HG03025 (cell line): Measurements from ENCODE around the gene KLHL6.
A peak's percentile ranks its signal among the peaks of the same experiment; 100 is the strongest.
"Not testable (repeated sequence)": the region's sequence is repeated elsewhere in the genome, so short reads cannot be mapped to it uniquely, and the experiment has no call there.

ENCODE experiments used
- ATAC-seq: cut with Tn5 transposase; IDR thresholded peaks from one replicate; pipeline ENCODE4 v1.9.1; 2021; ENCODE audit warnings: mild to moderate bottlenecking, moderate library complexity; ENCODE audit not compliant: unreplicated experiment, low FRiP score

The KLHL6 gene

DNA sequence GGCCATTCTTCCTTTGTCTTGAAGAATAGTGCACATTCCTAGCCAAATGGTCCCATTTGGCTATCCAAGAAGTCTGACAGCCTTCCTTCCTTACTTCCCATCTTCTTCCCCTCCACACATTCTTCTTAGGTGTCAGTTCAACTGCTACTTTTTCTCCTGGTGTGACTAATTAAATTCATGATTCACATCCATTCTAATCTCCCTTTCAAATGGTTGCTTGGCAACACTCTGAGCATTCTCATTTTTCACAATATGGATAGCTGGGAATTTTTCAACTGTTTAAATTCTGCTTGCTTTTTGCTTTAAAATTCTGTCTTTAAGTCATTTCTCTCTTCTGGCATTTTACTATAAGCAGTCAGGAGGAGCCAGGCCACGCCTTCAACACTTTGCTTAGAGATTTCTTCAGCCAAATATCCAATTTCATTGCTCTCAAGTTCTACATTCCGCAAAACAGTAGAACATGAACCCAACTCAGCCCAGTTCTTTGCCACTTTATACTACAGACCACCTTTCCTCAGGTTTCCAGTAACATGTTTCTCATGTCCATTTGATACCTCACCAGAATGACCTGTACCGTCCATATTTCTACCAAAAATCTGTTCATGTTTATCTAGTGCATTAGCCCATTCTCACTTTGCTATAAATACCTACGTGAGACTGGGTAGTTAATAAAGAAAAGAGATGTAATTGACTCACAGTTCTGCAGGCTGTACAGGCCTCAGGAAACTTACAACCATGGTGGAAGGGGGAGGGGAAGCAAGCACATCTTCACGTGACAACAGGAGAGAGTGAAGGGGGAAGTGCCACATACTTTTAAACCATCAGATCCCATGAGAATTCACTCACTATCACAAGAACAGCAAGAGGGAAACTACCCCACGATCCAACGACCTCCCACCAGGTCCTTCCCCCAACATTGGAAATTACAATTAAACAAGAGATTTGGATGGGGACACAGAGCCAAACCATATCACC lies 95.1 kb downstream of the KLHL6 start:
- no peak for ATAC-seq

DNA sequence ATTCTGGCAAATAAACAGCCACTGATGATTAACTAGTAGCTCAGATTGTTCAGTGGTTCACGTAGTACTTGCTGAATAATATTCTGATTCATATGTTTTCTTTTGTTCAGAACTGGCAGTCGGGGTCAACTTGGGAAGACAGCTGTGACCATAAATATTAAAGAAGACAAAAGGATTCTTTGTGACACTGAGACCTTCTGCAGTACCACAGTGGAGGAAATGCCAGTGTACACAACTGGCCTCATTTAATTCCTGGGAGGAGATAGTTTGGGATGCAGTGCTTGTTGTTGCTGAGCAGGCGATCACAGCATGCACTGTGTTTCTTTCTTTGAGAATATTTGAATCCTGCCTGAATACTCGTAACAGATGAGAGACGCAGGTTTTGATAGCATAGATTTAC lies 100.4 kb downstream of the KLHL6 start:
- no peak for ATAC-seq

DNA sequence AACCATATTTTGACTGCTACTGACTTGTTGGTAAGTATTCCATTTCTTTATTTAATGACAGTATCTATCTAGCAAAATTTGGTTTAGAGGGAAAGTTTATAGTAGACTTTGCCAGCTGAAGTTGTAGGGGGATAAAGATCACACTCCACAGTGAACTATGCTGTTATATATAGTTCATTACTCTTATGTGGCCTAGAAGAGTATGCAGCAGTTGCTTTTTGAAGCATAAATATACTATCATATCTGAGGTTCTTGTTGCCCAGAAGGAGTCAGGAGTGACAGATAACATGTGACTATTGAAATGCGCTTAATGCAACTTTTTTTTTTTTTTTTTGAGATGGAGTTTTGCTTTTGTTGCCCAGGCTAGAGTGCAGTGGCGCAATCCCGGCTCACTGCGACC lies 101.4 kb downstream of the KLHL6 start:
- ATAC-seq: no peak

DNA sequence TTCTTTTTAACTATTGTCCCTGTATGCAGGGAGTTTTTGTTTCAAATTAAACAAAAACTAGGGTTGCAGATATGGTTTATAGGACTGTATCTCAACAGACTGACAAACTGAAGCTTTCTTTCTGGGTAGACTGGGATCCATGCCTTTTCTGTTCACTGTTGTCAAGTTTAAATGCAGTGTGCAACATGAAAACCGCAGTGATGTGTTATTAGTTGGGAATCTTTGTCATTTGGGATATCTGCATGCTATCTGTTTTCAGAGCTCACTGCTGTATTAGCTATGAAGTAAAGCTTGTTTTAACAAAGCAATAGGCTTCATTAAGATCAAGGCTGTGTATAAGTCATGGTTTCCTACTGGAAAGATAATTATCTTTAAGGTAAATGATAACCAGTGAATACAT lies 105.7 kb downstream of the KLHL6 start:
- no peak for ATAC-seq

DNA sequence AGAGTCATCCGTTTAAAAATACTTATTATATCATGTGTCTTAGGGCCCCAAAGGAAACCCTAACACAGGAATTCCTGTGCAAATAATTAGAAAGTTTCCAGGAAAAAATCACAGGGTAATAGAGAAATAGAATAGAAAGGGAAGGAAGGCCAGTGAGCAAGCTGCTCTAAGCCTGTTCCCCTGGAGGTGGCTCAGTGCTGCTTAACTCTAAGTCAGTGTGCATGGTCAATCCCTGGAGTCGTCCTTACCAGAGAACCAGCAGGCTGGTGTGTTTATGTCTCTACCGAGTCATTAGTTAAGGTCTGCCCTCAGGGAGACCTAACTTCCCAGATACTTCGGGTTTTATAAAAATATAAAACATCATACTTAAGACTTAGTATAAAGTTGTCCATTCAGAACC lies 106.1 kb downstream of the KLHL6 start:
- ATAC-seq: no peak

DNA sequence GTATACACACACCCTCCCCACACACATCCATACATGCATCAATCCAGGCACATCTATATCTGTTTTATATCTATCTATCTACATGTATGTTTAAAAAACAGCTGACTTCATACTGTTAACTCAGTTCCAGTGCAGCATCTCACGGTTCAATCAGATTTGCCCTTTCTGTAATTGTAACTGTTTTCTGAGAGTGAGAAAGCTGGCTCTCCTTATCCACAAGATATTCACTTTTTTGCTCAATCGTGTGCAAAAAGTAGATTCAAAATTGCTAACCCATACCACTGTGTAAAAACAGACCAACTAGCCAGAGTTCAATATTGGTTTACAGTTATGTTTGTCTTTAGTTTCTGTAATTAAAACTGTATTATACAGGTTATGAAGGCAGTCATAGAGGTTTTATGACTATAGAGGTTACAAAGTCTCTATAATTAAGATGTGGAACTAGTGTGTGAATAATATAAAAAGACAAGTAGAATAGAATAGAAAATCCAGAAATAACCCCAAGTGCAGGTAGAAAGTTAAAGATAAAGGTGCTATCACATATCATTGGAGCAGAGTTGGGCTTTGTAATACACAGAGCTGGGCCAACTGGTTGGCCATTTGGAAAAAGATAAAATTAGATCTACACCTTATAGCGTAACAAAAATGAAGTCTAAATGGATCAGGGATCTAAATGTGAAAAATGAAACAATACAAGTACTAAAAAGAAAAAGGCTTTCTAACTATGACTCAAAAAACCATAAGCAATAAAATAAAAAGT lies 107.0 kb downstream of the KLHL6 start:
- no peak for ATAC-seq

DNA sequence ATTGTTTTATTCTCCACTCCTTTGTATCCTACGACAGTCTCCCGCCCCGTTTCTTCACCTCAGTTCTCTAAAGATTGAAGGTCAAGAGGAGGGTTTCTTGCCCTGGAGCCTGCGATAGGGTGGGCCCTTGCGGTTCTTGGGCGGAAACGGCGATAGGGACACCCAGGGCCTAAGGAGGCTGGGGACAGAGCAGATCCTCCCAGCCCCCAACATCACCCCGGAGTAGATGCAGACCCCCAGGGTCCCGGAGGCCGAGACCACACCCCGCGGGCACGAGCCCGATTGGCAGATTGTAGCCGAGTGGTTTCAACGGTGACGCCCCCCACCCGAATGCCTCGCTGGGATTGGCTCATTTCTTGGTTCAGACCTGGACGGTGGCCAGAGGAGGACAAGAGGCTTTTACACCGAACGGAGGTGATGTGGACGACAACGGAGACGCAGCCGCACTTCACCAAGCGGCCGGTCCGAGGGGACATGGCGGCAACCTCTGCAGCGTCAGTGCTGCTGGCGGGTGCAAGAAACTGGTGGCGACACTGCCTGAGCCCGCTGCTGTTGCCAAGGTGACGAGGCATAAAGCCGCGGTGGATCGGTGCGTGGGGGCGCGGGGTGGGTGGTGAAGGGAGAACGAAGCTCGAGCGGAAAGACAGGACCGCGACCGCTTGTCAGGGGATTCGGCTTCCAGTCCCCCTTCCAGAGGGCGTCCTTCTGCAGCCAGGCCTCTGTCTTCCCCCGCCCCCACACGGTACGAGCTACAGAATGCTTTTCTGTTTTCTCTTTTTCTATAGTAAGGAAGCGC lies 108.1 kb downstream of the KLHL6 start:
- peak; percentile 87 for ATAC-seq

DNA sequence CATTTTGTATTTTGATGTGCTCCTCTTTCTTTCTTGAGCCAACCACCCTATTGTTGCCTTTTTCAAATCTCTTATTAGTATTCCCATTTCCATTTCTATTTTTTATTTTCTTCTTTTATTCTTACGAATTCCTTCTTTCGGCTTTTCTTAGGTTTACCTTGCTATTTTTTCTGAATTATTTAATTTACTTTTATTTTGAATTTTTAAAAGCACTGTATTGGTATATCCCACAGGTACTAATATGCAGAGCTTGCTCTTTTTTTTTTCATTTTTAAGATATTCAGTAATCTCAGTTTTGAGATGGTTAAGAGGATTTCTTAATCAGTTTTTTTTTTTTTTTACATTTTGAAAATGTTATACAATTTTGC lies 108.7 kb downstream of the KLHL6 start:
- ATAC-seq: no peak

DNA sequence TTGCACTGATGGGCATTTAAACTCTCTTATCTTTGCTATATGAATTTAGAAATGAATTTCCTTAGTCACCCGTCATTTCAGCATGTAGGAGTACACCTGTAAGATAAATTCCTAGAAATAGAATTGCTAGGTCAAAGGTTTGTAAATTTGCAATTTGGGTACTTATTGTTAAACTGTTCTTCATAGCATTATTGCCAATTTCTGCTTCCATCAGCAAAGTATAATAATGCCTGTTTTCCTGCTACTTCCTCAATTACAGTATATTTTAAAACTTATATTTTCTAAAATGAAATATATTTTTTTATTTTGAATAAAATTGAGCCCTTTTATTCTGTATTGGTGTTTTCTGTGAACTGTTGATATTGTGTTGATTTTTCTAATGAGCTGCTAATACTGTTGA lies 110.8 kb downstream of the KLHL6 start:
- no peak for ATAC-seq

DNA sequence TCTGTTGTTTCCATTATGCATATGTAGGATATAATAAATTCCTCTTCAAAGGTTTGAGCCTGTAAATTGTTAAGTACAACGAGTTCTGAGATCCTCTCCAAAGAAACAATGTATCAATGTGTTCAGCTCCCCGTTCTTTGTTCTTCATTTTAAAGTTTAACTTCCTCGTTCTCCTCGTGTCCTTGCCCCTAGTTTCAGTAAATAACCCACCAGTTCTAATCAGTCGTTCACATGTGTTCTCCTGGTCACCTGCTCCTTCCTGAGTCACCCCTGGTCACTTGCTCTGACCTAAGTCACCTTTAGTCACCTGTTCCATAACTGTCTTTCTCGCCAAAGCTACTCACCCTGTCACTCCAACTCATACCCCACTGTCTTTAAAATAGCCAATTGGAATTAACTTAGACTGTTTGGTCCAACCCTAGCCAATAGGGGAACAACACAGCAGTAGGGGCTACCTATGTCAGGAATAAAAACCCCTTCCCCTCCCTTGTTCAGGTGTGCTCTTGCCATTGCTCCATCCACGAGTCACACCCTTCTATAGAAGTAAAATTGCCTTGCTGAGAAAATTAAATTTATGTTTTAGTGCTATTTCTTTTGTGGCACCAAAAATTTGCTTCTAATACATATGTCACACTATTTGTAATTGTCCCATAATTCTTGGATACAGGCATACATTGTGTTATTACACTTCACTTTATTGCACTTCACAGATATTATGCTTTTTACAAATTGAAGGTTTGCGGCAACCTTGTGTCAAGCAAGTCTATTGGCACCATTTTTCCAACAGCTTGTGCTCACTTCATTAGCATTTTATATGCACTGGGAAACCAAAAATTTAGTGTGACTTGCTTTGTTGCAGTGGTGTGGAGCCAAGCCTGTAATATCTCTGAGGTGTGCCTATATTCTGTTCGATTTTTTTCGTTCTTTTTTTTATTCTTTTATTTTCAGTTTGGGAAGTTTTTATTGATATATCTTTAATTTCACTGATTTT lies 111.8 kb downstream of the KLHL6 start:
- no peak for ATAC-seq

DNA sequence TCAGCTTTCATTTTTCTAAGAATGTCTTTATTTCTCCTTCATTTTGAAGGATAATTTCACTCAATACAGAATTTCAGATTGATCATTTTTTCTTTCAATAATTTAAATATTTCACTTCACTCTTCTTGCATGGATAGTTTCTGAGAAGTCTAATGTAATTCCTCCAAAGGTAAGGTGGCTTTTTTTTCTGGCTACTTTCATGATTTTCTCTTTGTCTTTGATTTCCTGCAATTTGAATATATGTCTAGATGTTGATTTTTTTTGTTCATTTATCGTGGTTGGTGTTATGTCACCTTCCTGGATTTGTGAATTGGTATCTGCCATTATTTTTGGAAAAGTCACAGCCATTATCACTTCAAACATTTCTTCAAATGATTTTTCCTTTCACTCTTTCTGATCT lies 112.5 kb downstream of the KLHL6 start:
- ATAC-seq: no peak

DNA sequence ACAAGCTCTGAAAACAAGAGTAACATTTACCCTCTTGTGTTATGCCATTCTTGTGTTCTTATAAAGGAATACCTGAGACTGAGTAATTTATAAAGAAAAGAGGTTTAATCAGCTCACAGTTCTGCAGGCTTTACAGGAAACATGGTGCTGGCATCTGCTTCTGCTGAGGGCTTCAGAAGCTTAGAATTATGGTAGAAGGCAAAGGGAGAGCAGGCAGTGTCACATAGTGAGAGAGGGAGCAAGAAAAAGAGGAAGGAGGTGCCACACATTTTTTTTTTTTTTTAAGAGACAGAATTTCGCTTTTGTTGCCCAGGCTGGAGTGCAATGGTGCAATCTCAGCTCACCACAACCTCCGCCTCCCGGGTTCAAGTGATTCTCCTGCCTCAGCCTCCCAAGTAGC lies 115.0 kb downstream of the KLHL6 start:
- ATAC-seq: not testable (repeated sequence)

DNA sequence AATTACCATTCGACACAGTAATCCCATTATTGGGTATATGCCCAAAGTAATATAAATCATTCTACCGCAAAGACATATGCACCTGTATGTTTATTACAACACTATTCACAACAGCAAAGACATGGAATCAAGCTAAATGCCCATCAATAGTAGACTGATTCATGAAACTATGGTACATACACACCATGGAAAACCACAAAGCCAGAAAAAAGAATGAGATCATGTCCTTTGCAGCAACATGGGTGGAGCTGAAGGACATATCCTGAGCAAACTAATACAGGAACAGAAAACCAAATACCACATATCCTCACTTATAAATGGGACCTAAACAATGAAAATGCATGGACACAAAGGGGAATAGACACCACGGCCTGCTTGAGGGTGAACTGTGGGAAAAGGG lies 116.0 kb downstream of the KLHL6 start:
- ATAC-seq: no peak

DNA sequence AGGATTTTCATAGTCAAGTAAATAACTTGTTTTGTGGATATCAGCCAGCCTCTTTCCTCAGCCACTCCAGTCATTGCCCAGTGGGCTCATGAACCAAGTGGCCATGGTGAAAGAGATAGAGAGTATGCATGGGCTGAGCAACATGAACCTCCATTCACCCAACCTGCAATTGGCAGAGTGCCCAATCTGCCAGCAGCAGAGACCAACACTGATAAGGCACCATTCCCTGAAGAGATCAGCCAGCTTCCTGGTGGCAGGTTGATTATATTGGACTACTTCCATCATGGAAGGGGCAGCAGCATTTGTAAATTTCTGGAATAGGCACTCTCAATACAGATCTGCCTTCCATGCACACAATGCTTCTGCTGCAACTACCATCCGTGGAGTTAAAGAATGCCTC lies 116.8 kb downstream of the KLHL6 start:
- no peak for ATAC-seq

DNA sequence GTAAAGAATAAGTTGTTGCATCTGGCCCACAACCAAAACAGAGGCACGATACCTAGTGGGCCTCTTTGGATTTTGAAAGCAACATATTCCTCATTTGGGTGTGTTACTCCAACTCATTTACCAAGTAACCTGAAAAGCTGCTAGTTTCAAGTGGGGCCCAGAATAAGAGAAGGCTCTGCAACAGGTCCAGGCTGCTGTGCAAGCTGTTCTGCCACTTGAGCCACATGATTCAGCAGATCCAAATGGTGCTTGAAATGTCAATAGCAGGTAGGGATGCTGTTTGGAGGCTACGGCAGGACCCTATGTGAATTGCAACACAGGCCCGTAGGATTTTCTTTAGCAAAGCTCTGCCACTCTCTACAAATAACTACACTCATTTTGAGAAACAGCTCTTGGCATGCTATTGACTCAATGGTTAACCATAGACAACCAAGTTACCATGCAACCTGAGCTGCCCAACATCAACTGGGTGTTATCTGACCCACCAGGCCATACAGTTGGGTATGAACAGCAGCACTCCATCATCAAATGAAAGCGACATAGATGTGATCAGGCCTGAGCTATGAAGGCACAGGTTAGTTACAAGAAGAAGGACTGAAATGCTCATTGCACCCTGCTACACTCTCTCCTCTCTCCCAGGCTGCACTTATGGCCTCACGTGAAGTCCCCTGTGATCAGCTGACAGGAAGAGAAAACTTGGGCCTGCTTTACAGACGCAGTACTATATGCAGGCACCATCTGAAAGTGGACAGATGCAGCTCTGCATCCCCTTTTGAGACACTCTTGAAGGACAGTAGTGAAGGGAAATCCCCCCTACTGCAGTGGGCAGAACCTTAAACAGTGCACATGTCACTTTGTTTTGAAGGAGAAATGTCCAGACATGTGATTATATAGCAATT lies 117.6 kb downstream of the KLHL6 start:
- no peak for ATAC-seq
